Measurements from ENCODE around the gene CTDP1.

CTDP1 gene

DNA sequence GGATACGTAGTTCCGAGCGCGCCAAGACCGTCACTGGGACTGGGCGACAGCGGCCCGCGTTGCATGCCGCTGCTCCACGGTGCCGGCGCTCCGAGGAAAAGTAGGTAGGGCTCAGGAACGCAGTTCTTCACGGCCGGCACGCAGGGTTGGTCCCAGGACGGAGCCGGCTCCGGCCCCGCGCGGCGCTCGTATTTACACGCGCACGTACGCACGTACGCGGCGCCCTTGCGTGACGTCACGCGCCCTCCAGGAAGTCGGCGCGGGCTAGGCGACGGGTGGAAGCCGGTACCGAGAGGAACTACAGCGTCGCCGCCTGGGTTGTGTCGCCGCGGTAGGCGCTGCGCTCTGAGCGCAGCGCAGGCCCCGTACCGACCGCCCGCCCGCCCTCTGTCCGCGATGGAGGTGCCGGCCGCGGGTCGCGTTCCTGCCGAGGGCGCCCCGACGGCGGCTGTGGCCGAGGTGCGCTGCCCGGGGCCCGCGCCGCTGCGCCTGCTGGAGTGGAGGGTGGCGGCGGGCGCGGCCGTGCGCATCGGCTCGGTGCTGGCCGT lies at the start of gene CTDP1:
TSS of gene CTDP1 (plus strand) at position 252 of the 548 bp plus-strand sequence. CDS start at position 397, 145 bp downstream.
- DNase-seq: peak; percentile 82

DNA sequence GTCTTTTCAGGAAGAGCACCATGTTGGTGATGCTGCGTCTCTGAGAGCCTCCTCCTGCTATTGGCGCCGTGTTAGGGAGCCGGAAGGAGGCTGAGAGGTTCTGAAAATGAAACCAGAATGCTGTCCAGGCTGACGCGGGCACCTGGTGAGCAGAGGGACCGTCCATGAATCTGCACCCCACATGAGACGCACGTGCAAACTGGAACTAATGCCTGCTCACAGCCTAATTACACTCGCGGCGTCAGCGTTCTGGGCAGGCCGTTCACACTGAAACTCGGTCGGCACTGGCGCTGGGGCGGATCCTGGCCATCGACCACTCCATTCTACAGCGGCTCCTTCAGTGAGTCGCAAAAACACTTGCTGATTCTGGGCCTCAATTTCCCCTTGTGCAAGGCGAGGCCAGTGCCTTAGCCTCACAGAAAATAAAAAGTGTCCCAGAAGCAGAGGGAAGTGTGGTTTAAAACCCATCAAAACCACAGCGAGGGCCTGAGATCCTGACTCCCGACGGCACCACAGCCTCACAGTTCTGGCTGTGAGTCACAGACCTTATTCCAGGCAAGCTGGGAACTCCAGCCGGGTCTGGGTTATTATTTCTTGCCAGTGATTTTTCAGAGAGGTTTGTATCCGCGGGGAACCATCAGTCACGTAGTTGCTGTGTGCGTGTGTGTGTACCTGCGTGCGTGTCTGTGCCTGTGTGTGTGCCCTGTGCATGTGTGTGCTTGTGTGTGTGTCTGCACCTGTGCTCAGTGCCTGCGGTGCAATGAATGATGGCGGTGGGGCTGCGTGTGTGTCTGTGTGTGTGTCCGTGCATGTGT lies 49.1 kb upstream of the CTDP1 start:
- DNase-seq: no peak

GRCh38 chr18:79631096-79631507 lies 48.5 kb upstream of the CTDP1 start:
- no peak for DNase-seq

DNA sequence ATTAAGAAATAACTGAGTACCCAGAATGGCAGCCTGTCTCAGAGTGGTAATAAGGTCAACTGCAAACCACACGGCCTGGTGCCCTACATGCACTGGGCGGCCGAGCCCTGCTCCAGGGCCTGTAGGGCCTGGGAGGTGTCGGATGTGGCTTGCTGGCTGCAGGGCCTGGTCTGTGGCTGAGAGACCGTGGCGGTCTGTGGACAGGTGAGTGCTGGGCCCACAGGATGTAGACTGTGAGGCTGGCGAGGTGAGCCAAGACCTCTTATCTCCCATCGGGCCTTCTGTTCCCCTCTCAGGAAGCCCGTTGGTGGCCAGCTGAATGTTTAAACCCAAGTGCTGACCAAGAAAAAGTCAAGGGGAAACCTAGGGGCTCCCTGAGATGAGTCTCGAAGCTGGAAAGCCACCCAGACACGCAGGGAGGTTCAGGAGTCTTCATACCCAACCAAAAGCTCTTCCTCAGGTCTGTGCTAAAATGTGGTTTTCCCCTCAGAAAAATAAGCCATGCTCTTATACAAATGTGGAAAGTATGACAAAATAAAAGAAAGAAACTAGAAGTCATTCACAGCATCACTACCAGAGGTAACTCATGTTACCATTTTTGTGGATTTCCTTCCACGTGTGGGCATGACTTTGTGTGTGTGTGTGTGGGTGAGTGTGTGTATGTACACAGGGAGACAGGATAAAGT lies 47.7 kb upstream of the CTDP1 start:
- DNase-seq: no peak

DNA sequence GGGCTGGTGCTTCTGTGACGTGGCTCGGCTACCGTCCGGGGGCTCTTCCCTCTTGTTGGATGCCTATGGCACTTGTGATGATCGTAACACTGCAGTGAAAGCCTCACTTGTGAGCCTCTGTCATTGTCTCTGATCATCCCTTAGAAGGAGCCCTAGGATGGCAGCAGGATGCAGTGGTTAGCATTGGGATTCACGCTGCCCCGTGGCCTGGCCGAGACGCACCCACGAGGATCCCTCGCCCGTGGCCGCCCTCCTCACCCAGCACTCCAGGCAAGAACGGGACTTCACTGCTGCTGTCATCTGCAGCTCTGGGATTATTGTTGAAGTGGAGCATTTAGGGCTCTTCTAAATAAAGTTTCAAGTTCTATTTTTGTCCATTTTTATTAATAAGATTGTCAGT lies 46.8 kb upstream of the CTDP1 start:
- DNase-seq: no peak

- DNase-seq: no peak
Measured at GRCh38 chr18:79634186-79634585, 45.4 kb upstream of the CTDP1 start.

GRCh38 chr18:79634593-79635426 lies 44.8 kb upstream of the CTDP1 start:
- no peak for DNase-seq

DNA sequence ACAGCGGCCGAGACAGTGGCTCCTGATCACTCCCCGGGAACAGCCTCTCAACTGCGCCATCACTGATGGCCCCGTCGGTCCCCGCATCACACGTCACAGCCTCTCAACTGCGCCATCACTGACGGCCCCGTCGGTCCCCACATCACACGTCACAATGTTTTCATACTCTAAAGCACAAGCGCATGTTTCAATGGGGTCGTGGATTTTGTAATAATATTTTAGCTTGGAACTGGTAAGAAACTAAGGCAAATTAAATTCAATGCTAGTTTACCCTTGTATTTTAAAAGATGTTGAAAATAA lies 44.2 kb upstream of the CTDP1 start:
- no peak for DNase-seq

DNA sequence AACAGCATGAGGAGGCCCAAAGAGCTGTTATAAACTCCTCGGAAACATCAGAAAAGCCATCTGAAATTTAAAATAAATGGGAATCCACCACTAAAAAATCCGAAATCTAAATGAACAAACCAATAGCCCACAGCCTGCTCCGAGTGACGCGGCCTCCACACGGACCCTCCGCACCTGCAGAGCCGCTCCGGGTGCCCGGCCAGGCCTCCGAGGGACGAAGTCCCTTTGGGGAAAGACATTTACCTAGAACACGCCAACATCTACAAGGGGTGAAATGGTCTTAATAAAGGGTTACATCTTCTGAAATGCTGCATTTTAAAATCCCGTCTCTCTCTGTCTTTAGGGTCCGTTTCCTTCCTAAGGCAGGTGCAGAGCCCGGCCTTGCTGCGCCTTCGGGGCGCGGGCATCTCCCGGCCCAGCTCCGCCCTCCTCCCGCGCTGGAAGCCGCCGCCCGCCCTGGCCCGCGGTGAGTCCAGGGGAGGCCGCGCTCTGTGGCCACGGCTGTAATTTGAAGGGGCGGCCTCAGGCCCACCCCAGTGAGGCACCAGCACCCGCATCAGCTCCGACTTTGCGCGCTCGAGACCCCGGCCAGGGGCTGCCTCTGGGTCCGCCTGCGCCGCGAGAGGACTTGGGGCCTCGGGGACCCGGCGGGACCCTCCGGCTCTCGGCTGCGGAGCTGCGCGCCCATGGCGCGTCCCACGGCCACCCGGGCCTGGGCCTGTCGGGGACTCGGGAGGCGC lies 42.3 kb upstream of the CTDP1 start:
- DNase-seq: no peak

GRCh38 chr18:79637921-79638909 lies 41.4 kb upstream of the CTDP1 start:
- no peak for DNase-seq

GRCh38 chr18:79639072-79639829 lies 40.4 kb upstream of the CTDP1 start:
- no peak for DNase-seq

- no peak for DNase-seq
Measured at GRCh38 chr18:79640064-79640672, 39.4 kb upstream of the CTDP1 start.

DNA sequence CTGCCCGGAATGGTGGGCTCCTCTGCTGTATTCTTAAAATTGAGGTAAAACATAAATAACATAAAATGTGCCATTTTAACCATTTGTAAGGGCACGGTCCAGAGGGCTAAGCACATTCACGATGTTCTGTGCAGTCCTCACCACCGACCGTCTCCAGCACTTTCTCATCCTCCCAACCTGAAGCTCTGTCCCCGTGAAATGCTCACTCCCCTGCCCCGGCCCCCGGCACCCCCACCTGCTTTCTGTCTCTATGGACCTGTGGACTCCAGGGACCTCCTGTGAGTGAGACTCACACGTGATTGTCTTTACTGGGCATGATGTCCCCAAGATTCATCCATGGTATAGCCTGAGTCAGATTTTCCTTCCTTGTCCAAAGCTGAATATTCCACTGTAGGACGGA lies 38.7 kb upstream of the CTDP1 start:
- DNase-seq: no peak

DNA sequence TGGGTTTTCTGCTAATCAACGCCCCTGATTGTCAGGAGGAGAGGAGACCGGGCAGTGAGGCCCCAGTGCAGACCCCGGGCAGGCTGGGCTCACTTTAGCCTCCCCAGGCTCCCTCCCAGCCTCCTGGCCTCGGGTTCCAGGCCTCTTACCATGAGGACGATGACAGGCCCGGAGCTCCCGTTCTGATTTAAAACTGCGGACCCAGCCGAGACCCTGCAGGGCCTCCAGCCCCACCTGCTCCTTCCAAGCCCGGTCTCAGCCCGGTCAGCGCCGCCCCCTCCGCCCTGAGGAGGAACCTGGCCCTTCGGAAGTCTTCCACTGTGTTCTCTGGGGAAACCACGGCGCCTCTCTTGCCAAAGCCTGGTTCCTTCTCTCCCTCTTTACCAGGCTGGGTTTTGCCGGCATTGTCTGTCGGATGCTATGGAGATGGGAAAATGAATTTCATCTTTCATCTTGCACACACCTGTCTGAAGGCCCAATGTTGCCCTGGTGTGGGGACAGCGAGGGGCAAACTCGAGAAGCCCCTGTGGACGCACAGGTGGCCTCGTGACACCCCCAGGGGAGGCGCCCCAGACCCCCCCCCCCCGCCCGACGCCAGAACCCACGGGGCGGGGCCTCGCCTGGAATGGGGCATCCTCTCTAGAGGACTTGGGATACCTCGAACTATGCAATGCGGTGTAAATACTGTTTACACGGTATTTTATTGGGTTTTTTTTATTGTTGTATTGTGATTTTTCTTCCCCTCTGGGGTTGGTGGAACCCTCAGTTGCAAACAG lies 37.7 kb upstream of the CTDP1 start:
- no peak for DNase-seq

DNA sequence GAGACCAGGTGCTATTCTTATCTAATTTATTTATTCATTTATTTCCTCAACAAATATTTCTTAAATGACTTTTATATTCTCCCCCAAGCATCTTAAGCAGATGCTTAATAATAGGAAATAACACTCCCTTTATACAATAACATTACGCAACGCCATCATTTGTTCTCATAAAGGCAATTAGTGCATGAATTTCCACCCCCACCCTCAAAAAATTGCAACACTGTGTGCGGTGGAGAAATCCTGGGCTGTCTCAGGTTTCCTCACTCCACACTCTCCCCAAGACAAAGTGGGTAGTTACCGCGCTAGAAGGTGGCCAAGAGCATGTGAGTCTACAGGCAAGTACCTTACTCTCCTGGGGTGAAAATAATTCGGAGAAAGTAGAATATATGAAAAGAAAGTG lies 37.0 kb upstream of the CTDP1 start:
- DNase-seq: no peak

DNA sequence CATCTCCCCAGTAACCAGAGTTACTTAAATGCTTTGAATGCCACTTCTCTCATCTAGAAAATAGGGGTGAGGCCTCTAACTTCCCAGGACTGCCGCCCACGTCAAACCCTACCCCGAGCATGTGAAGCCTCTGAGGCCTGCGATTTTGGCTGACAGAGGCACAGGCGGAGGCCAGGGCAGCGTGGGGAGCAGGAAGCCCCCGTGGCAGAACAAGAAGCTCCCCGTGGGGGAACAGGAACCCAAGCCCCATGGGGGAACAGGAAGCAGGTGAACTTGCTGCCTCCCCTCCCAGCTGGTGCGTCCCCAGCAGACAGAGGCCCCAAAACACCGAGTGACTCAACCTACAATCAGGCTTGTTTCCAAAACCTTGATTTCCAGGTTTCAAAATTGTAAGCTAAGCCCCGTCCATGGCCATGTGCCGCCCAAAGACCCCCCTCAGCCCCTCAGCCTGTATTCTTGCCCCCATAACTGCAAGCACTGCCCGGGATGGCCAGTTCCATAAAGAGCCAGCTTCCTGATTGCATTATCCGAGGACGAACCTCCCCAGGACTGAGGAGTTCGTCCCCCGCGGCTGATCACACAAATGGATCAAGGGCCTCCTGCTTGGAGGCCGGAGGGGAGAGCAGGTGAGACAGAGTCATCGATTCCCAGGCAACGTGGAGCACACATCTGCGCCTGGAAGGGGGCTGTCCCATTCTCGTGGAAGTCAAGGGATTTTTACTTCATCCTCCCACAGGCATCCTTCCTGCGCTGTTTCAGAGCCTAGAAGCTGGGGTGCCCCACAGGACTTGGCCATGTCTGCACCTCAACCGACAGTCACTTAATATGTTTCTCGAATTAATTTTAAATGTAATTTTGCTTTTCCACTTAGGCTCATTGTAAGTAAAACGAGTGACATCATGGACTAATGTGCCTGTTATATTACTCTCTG lies 36.3 kb upstream of the CTDP1 start:
- DNase-seq: no peak

GRCh38 chr18:79644006-79644665 lies 35.5 kb upstream of the CTDP1 start:
- DNase-seq: peak; percentile 57

DNA sequence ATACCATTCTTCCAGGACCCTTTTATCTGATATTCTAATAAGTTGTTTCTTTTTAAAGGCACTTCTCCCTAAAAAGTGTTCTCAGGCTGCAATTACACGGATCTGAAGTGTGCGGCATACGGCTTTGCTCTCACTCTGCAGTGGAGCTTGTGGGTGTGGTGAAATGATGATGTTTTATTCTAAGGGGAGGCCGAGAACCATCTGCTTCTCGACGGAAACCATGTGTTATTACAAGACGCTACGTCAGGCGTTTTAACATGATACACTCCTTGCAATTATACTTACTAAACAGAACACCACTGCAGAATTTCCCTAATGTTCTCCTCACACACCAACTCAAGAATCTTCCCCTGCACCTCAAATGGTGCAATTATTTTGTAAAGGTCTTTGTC lies 34.9 kb upstream of the CTDP1 start:
- DNase-seq: no peak
